H1 (cell line): ENCODE measurements around the gene TNRC6C. TPM values are rescaled to one million over a fixed set of nuclear protein-coding genes. Genes with fewer than 3 reads are reported as not detected.

Source experiments
- CTCF ChIA-PET: fragments of 300-600 bp; sonication (Branson Sonifier 250); formaldehyde crosslinking; loops from one replicate; lab custom pipeline; 2021; ENCODE audit not compliant: partially characterized antibody; lab: Charles Lee
- POLR2A ChIA-PET: fragments of 300-600 bp; sonication (Branson Sonifier 250); formaldehyde crosslinking; loops from one replicate; lab custom pipeline; 2021; ENCODE audit warnings: inconsistent platforms; ENCODE audit not compliant: partially characterized antibody; lab: Charles Lee
- DNase-seq, 2 experiments: peaks; one replicate each; pipeline versions ENCODE4 v3.0.0 to v3.0.0-alpha.2; 2010 to 2022; ENCODE audit warnings: low spot score in 2 of 2, low read depth in 1 of 2, mixed read lengths in 1 of 2
- FAIRE-seq: peaks from 2 replicates; lab custom pipeline; 2011; peaks lifted over from hg19 to GRCh38; lab: Jason Lieb, UNC
- H2AFZ ChIP-seq: 2 replicates; pipeline ENCODE4 v1.8.1; 2012; ENCODE audit warnings: low read length, inconsistent platforms
- H2AK5ac ChIP-seq: 2 replicates; pipeline ENCODE4 v1.6.1; 2013; ENCODE audit warnings: low read depth, low read length
- H2BK120ac ChIP-seq: replicated peaks from 2 replicates; pipeline ENCODE3; 2013; ENCODE audit warnings: low read depth, low read length, inconsistent platforms
- H2BK12ac ChIP-seq: 2 replicates; pipeline ENCODE4 v1.6.1; 2013; ENCODE audit warnings: low read depth, low read length
- H2BK15ac ChIP-seq: 2 replicates; pipeline ENCODE4 v1.6.1; 2013; ENCODE audit warnings: low read length
- H2BK20ac ChIP-seq: 2 replicates; pipeline ENCODE4 v1.6.1; 2013; ENCODE audit warnings: low read length
- H2BK5ac ChIP-seq: 2 replicates; pipeline ENCODE4 v1.6.1; 2013; ENCODE audit warnings: low read depth, low read length
- H3K14ac ChIP-seq: 2 replicates; pipeline ENCODE4 v1.6.1; 2013; ENCODE audit warnings: inconsistent platforms; ENCODE audit not compliant: insufficient read length
- H3K18ac ChIP-seq: 2 replicates; pipeline ENCODE4 v1.6.1; 2013; ENCODE audit warnings: low read length; ENCODE audit errors: extremely low read depth
- H3K23ac ChIP-seq: 2 replicates; pipeline ENCODE4 v1.6.1; 2013; ENCODE audit warnings: inconsistent platforms; ENCODE audit not compliant: insufficient read length
- H3K23me2 ChIP-seq: 2 replicates; pipeline ENCODE4 v1.6.1; 2013; ENCODE audit warnings: low read depth, low read length
- H3K27ac ChIP-seq: 2 replicates; pipeline ENCODE4 v1.6.1; 2011; ENCODE audit warnings: low read depth, low read length, inconsistent platforms
- H3K27me3 ChIP-seq, 4 experiments: replicated peaks in 1 of 4; 1 replicate in 1 of 4; 2 replicates in 3 of 4; pipeline versions ENCODE4 v1.6.1 to v1.8.1; 2011 to 2013; ENCODE audit warnings: low read length in 3 of 4, mild to moderate bottlenecking in 3 of 4, inconsistent platforms in 2 of 4, mixed read lengths in 2 of 4, moderate library complexity in 1 of 4; ENCODE audit not compliant: control insufficient read depth in 3 of 4, insufficient read depth in 3 of 4; ENCODE audit errors: extremely low read depth in 1 of 4
- H3K36me3 ChIP-seq, 4 experiments: 2 replicates each; pipeline versions ENCODE4 v1.6.1 to v1.8.1; 2011 to 2013; ENCODE audit warnings: mild to moderate bottlenecking in 4 of 4, low read length in 3 of 4, moderate library complexity in 2 of 4, control low read depth in 1 of 4, inconsistent platforms in 1 of 4; ENCODE audit not compliant: insufficient read depth in 4 of 4, control insufficient read depth in 2 of 4
- H3K4ac ChIP-seq: replicated peaks from 2 replicates; pipeline ENCODE3; 2013; ENCODE audit warnings: low read length, low read depth, mixed read lengths, inconsistent platforms; ENCODE audit not compliant: insufficient read length
- H3K4me1 ChIP-seq, 4 experiments: replicated peaks in 1 of 4; 1 replicate in 1 of 4; 2 replicates in 3 of 4; pipeline versions ENCODE4 v1.6.1 to v1.8.1; 2011 to 2013; ENCODE audit warnings: low read length in 3 of 4, inconsistent platforms in 2 of 4, mixed read lengths in 1 of 4; ENCODE audit not compliant: insufficient read depth in 4 of 4, control insufficient read depth in 3 of 4
- H3K4me2 ChIP-seq, 2 experiments: 2 replicates each; pipeline versions ENCODE4 v1.6.1 to v1.8.1; 2011 to 2013; ENCODE audit warnings: low read depth in 2 of 2, low read length in 2 of 2, control low read depth in 1 of 2, inconsistent platforms in 1 of 2, mild to moderate bottlenecking in 1 of 2; ENCODE audit not compliant: insufficient read depth in 1 of 2
- H3K4me3 ChIP-seq, 4 experiments: fragments of 200-600, 300-600 bp in 1 of 4; sonication (generic), shearing (Covaris generic), sonication (Bioruptor Twin) in 1 of 4; 2 replicates each; pipeline versions ENCODE4 v1.5.1 to v1.8.1; 2011 to 2016; ENCODE audit warnings: low read length in 4 of 4, low read depth in 3 of 4, control low read depth in 2 of 4, inconsistent platforms in 2 of 4, mild to moderate bottlenecking in 2 of 4, mixed read lengths in 1 of 4, moderate library complexity in 1 of 4; ENCODE audit not compliant: insufficient read depth in 2 of 4; ENCODE audit errors: extremely low read depth in 1 of 4
- H3K56ac ChIP-seq: replicated peaks from 2 replicates; pipeline ENCODE3; 2013; ENCODE audit warnings: low read depth, mild to moderate bottlenecking, mixed read lengths, low read length, inconsistent platforms; ENCODE audit not compliant: insufficient read length
- H3K79me1 ChIP-seq: 2 replicates; pipeline ENCODE4 v1.6.1; 2013; ENCODE audit warnings: low read depth, low read length, control low read depth
- H3K79me2 ChIP-seq, 2 experiments: 2 replicates each; pipeline versions ENCODE4 v1.6.1 to v1.8.1; 2012 to 2013; ENCODE audit warnings: low read length in 2 of 2, mild to moderate bottlenecking in 2 of 2, inconsistent platforms in 1 of 2; ENCODE audit not compliant: insufficient read depth in 2 of 2, control insufficient read depth in 1 of 2
- H3K9ac ChIP-seq, 4 experiments: replicated peaks in 1 of 4; 1 replicate in 1 of 4; 2 replicates in 3 of 4; pipeline versions ENCODE4 v1.6.1 to v1.8.1; 2011 to 2013; ENCODE audit warnings: low read depth in 3 of 4, low read length in 3 of 4, control low read depth in 2 of 4, mild to moderate bottlenecking in 2 of 4, moderate library complexity in 2 of 4, inconsistent platforms in 1 of 4; ENCODE audit errors: extremely low read depth in 1 of 4
- H3K9me3 ChIP-seq, 2 experiments: 2 replicates each; pipeline versions ENCODE4 v1.6.1 to v1.8.1; 2012 to 2013; ENCODE audit warnings: mild to moderate bottlenecking in 2 of 2, moderate library complexity in 2 of 2, control low read depth in 1 of 2, inconsistent platforms in 1 of 2, low read depth in 1 of 2, low read length in 1 of 2, mixed read lengths in 1 of 2; ENCODE audit not compliant: insufficient read depth in 2 of 2
- H4K20me1 ChIP-seq, 2 experiments: replicated peaks in 1 of 2; 2 replicates each; pipeline versions ENCODE3 to v1.8.1; 2011 to 2013; ENCODE audit warnings: inconsistent platforms in 2 of 2, low read length in 2 of 2, mild to moderate bottlenecking in 1 of 2; ENCODE audit not compliant: insufficient read depth in 2 of 2, control insufficient read depth in 1 of 2
- H4K5ac ChIP-seq: 2 replicates; pipeline ENCODE4 v1.6.1; 2013; ENCODE audit warnings: low read length, low read depth, mixed read lengths, inconsistent platforms; ENCODE audit not compliant: insufficient read length
- H4K8ac ChIP-seq: 2 replicates; pipeline ENCODE4 v1.8.0; 2013; ENCODE audit warnings: mild to moderate bottlenecking, moderate library complexity, low read length, inconsistent platforms; ENCODE audit not compliant: insufficient read depth; ENCODE audit errors: extremely low read depth
- H4K91ac ChIP-seq: replicated peaks from 2 replicates; pipeline ENCODE3; 2013; ENCODE audit warnings: low read length, mixed read lengths, inconsistent platforms; ENCODE audit not compliant: insufficient read length
- BACH1 ChIP-seq: IDR thresholded peaks from 2 replicates; pipeline ENCODE4 v1.6.1; 2012; ENCODE audit warnings: low read length, improper control_type of control experiment
- CBX5 ChIP-seq: fragments of 300-800, 300-1000 bp; sonication (generic); IDR thresholded peaks from 2 replicates; pipeline ENCODE4 v1.7.1; 2016; ENCODE audit warnings: antibody characterized with exemption, low read length, low read depth
- CBX8 ChIP-seq: fragments of 300-800, 300-1000 bp; sonication (generic); IDR thresholded peaks from 2 replicates; pipeline ENCODE4 v1.7.1; 2016; ENCODE audit warnings: low read depth, low read length, borderline replicate concordance
- CHD1 ChIP-seq: IDR thresholded peaks from 2 replicates; pipeline ENCODE4 v1.6.1; 2012; ENCODE audit warnings: low read depth, low read length, improper control_type of control experiment
- CTBP2 ChIP-seq: IDR thresholded peaks from 2 replicates; pipeline ENCODE4 v1.7.0; 2011; ENCODE audit warnings: borderline replicate concordance, mild to moderate bottlenecking, moderate library complexity, mixed read lengths, low read length; ENCODE audit not compliant: insufficient read depth, insufficient read length
- HDAC2 ChIP-seq, 2 experiments: fragments of 300-600 bp in 1 of 2; sonication (generic) in 1 of 2; IDR thresholded peaks; 2 replicates each; pipeline ENCODE4 v1.6.1; 2011 to 2012; ENCODE audit warnings: low read depth in 2 of 2, low read length in 2 of 2, mild to moderate bottlenecking in 2 of 2, moderate library complexity in 2 of 2, borderline replicate concordance in 1 of 2, inconsistent platforms in 1 of 2
- HDAC6 ChIP-seq: IDR thresholded peaks from one replicate; pipeline ENCODE4 v1.7.1; 2012; ENCODE audit warnings: low read depth, mild to moderate bottlenecking, inconsistent platforms, low read length, moderate library complexity
- NANOG ChIP-seq: IDR thresholded peaks from 2 replicates; pipeline ENCODE4 v1.6.1; 2011; ENCODE audit warnings: low read length, low read depth, mild to moderate bottlenecking, inconsistent platforms; ENCODE audit not compliant: insufficient read depth, poor library complexity, severe bottlenecking
- POLR2A ChIP-seq, 2 experiments: IDR thresholded peaks; 1 replicate in 1 of 2; 2 replicates in 1 of 2; pipeline ENCODE4 v1.6.1; 2011; ENCODE audit warnings: low read depth in 2 of 2, low read length in 2 of 2, mild to moderate bottlenecking in 2 of 2; ENCODE audit errors: control extremely low read depth in 1 of 2
- POLR2AphosphoS5 ChIP-seq: IDR thresholded peaks from 2 replicates; pipeline ENCODE4 v1.6.1; 2011; ENCODE audit warnings: low read depth, low read length
- SP4 ChIP-seq: IDR thresholded peaks from 2 replicates; pipeline ENCODE4 v1.6.1; 2012; ENCODE audit warnings: low read length, inconsistent platforms
- USF2 ChIP-seq: IDR thresholded peaks from 2 replicates; pipeline ENCODE4 v1.6.1; 2011; ENCODE audit warnings: low read length, improper control_type of control experiment
- WGBS, 2 experiments: shearing (Covaris generic) in 1 of 2; methylation state at CpG; one replicate each; pipeline versions ENCODE4 v1.1.6 to v1.1.7; 2013 to 2015; ENCODE audit warnings: low lambda C conversion rate in 2 of 2, mixed read lengths in 2 of 2, inconsistent platforms in 1 of 2, low coverage in 1 of 2, missing lambda C conversion rate in 1 of 2; ENCODE audit not compliant: insufficient replicate concordance in 2 of 2, insufficient coverage in 1 of 2, insufficient read length in 1 of 2; ENCODE audit errors: extremely low coverage in 1 of 2, missing lambda C conversion rate in 1 of 2; 5-methylcytosine and 5-hydroxymethylcytosine counted together
- polyA plus RNA-seq, 7 experiments: library from polyadenylated mRNA; depleted of rRNA in 3 of 7; stranded (reverse) in 5 of 7; unstranded in 2 of 7; fragments of >200 nt in 5 of 7; fragments of 200-250 nt in 2 of 7; gene quantifications; 1 replicate in 5 of 7; 2 replicates in 1 of 7; 4 replicates in 1 of 7; pipeline versions ENCODE4 v1.2.1 to v1.2.3, GENCODE V29; 2011 to 2013; ENCODE audit warnings: missing spikeins in 2 of 7, mixed read lengths in 2 of 7
- total RNA-seq: library from RNA; stranded (reverse); fragmentation: NEBNext Ultra II Directional; extraction: Animal tissue kit (Norgen Biotek cat#: 25700); gene quantifications from 2 replicates; pipeline ENCODE4 v1.2.1, GENCODE V29; 2021

Gene TNRC6C
- total and polyA plus RNA-seq, 2 of the 8 experiments (the other 6 are each of a cell fraction or from before 2014, with no cell fraction given): 2.8 to 28.9 TPM

GRCh38 chr17:78151514-78152008 is 193.1 kb downstream of the TNRC6C start:
- H3K56ac ChIP-seq: no peak overlapping the region
- no peaks in the 10 kb centered on the region for H3K27me3 ChIP-seq
- no peaks in the 10 kb centered on the region; a peak in 2 of 7 replicates for H3K4me1 ChIP-seq
- H2BK15ac ChIP-seq: no peak overlapping the region
- POLR2A ChIA-PET: interaction anchor here (0.9 to 1.1 kb wide), 3 partner anchors 13 to 34 kb away, joined by 3 to 4 read pairs (median 3); no protein-coding TSS in a partner anchor
- no peak overlapping the region for H2AFZ ChIP-seq
- DNase-seq: no peak
- H2BK20ac ChIP-seq: no peak overlapping the region
- H3K18ac ChIP-seq: no peak overlapping the region
- no peaks in the 10 kb centered on the region for H3K79me1 ChIP-seq
- no peak overlapping the region for H2AK5ac ChIP-seq
- no peak overlapping the region for H2BK12ac ChIP-seq
- 91% methylated on average over 6 of the region's 7 CpGs; no CpG with 5 or more reads in 1 of the 2 experiments for WGBS, 2 experiments
- H2BK5ac ChIP-seq: no peak overlapping the region; the same call in 1 of the 2 replicates
- no peak overlapping the region for H3K4ac ChIP-seq
- no peak overlapping the region for H3K4me2 ChIP-seq
- H3K14ac ChIP-seq: no peak overlapping the region
- H3K27ac ChIP-seq: no peak overlapping the region
- H3K4me3 ChIP-seq: no peak overlapping the region
- FAIRE-seq: no peak
- no peak overlapping the region for H4K5ac ChIP-seq
- CTCF ChIA-PET: interaction anchor here (0.5 to 2.4 kb wide), 5 partner anchors 8 to 285 kb away, joined by 3 to 9 read pairs (median 4); no protein-coding TSS in a partner anchor
- no peak overlapping the region for H4K91ac ChIP-seq
- no peak overlapping the region for H3K9ac ChIP-seq
- no peaks in the 10 kb centered on the region for H3K23me2 ChIP-seq
- H3K79me2 ChIP-seq: no peaks in the 10 kb centered on the region
- no peaks in the 10 kb centered on the region for H3K9me3 ChIP-seq
- no peaks in the 10 kb centered on the region for H3K36me3 ChIP-seq
- H4K20me1 ChIP-seq: no peaks in the 10 kb centered on the region
- H2BK120ac ChIP-seq: no peak overlapping the region
- no peak overlapping the region for H4K8ac ChIP-seq
- no peak overlapping the region for H3K23ac ChIP-seq
- TF ChIP-seq HDAC6 (no peak), POLR2A (IDR thresholded peaks at IDR 0.05; ENCODE audit: control extremely low read depth in 1 of 2, low read depth in 2 of 2, low read length in 2 of 2) (no peak), CBX8 (no peak), CHD1 (no peak), CTBP2 (no peak), HDAC2 (IDR thresholded peaks at IDR 0.05; ENCODE audit: borderline replicate concordance in 1 of 2, low read depth in 2 of 2, low read length in 2 of 2) (no peak), USF2 (no peak), NANOG (no peak), BACH1 (no peak), POLR2AphosphoS5 (no peak), SP4 (no peak), CBX5 (no peak)
